A549 treated with CORT108297 at 1 μM for 4 hours (cell line): Measurements from ENCODE around the gene C16orf89. TPM values are rescaled to one million over a fixed set of nuclear protein-coding genes. Genes with fewer than 3 reads are reported as not detected.

Experiments used
- total RNA-seq: library from RNA; stranded (reverse); fragments of 200-300 nt; extraction: Qiagen RNA extraction; gene quantifications from 5 replicates; pipeline ENCODE4 v1.2.3, GENCODE V29; 2022

The C16orf89 gene, protein sequence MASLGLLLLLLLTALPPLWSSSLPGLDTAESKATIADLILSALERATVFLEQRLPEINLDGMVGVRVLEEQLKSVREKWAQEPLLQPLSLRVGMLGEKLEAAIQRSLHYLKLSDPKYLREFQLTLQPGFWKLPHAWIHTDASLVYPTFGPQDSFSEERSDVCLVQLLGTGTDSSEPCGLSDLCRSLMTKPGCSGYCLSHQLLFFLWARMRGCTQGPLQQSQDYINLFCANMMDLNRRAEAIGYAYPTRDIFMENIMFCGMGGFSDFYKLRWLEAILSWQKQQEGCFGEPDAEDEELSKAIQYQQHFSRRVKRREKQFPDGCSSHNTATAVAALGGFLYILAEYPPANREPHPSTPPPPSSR
- total RNA-seq, result 0.22 TPM in 1 of 5 replicates, not detected in the others

GRCh38 chr16:5065813-5066212 lies at the start of gene C16orf89:
TSS of gene C16orf89 (minus strand) at chr16:5065956. CDS start at chr16:5065908, 48 bp downstream.

GRCh38 chr16:5097470-5098220 lies 31.9 kb upstream of the C16orf89 start, which contains the start of gene EEF2KMT:
TSS of gene EEF2KMT (minus strand) at chr16:5097795. CDS start at chr16:5097739, 56 bp downstream.

DNA sequence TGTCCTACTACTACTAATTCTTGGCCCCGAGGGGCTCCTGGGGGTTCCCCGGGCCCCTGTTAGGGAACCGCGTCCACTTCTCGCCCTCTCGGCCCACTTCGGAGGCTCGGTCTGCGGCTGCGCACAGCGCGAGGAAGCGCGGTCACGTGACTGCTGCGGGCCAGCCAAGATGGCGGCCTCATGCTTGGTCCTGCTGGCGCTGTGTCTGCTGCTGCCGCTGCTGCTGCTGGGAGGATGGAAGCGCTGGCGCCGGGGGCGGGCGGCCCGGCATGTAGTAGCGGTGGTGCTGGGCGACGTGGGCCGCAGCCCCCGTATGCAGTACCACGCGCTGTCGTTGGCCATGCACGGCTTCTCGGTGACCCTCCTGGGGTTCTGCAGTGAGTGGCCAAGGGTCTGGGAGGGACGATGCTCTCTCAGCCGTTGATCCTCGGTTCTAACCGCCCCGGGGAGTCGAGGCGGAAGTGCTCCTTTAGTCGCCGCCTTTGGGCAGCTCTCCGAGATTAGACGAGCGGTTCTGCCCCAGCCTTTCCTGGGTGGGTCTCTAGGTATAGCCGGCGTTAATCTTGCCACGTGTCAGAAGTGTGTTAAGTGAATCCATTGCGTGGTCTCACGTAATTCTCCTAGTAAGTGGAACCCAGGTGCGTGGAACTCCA lies 6.1 kb upstream of the C16orf89 start, which contains the start of gene ALG1:
TSS of gene ALG1 (plus strand) at position 163 of the 653 bp plus-strand sequence. CDS start at position 170, 7 bp downstream.

GRCh38 chr16:5033256-5034166 lies 32.2 kb downstream of the C16orf89 start, which contains the start of gene NAGPA:
TSS of gene NAGPA (minus strand) at chr16:5033935. CDS start at chr16:5033914, 21 bp downstream.

Other genes with a start within 250 kb of the C16orf89 start
- gene GLYR1, start 218.7 kb downstream of the C16orf89 start, total RNA-seq, result 39.9 to 44.5 TPM (median 43.0 TPM) in 5 replicates
- 26.1 to 29.5 TPM (median 27.8 TPM) in 5 replicates for gene UBN1, start 218.5 kb downstream of the C16orf89 start, total RNA-seq
- 2.4 to 3.3 TPM (median 3.1 TPM) in 5 replicates for gene PPL, start 128.8 kb downstream of the C16orf89 start, total RNA-seq
- 0.01 to 0.04 TPM (median 0.03 TPM) in 5 replicates for gene SEC14L5, start 107.6 kb downstream of the C16orf89 start, total RNA-seq
- gene NAGPA, start 32.0 kb downstream of the C16orf89 start, total RNA-seq, result 13.1 to 19.8 TPM (median 18.4 TPM) in 5 replicates
- 30.5 to 41.6 TPM (median 39.4 TPM) in 5 replicates for gene ALG1, start 5.9 kb upstream of the C16orf89 start, total RNA-seq
- gene EEF2KMT, start 31.8 kb upstream of the C16orf89 start, total RNA-seq, result 21.5 to 31.6 TPM (median 29.6 TPM) in 5 replicates